Immature natural killer cell (primary cell): Measurements from ENCODE around the gene RO60. TPM values are rescaled to one million over a fixed set of nuclear protein-coding genes. Genes with fewer than 3 reads are reported as not detected.

ENCODE experiments used
- DNase-seq, 3 donors: peaks; one replicate each; pipeline ENCODE4 v3.0.0; 2022; ENCODE audit warnings: mixed read lengths in 1 of 3
- H3K27ac Mint-ChIP-seq, 6 donors: one replicate each; pipeline ENCODE4 v1.8.0; 2020; ENCODE audit warnings: mixed read lengths in 6 of 6, mild to moderate bottlenecking in 5 of 6, inconsistent platforms in 4 of 6, moderate library complexity in 3 of 6
- H3K27me3 Mint-ChIP-seq, 3 donors: one replicate each; pipeline ENCODE4 v1.8.0; 2020 to 2021; ENCODE audit warnings: low read depth in 3 of 3, mild to moderate bottlenecking in 3 of 3, mixed read lengths in 3 of 3, moderate library complexity in 3 of 3, inconsistent platforms in 1 of 3
- H3K36me3 Mint-ChIP-seq, 3 donors: one replicate each; pipeline ENCODE4 v1.8.0; 2020; ENCODE audit warnings: mixed read lengths in 3 of 3, inconsistent platforms in 2 of 3, mild to moderate bottlenecking in 2 of 3
- H3K4me1 Mint-ChIP-seq, 2 donors: one replicate each; pipeline ENCODE4 v1.8.0; 2020; ENCODE audit warnings: inconsistent platforms in 2 of 2, mild to moderate bottlenecking in 2 of 2, mixed read lengths in 2 of 2, moderate library complexity in 1 of 2
- H3K4me3 Mint-ChIP-seq, 5 donors: one replicate each; pipeline ENCODE4 v1.8.0; 2020; ENCODE audit warnings: mild to moderate bottlenecking in 5 of 5, mixed read lengths in 5 of 5, inconsistent platforms in 3 of 5, moderate library complexity in 3 of 5
- H3K9me3 Mint-ChIP-seq, 6 donors: one replicate each; pipeline ENCODE4 v1.8.0; 2020; ENCODE audit warnings: mild to moderate bottlenecking in 6 of 6, mixed read lengths in 6 of 6, inconsistent platforms in 4 of 6, moderate library complexity in 3 of 6
- polyA plus RNA-seq, 3 donors: library from polyadenylated mRNA; unstranded; fragments of 300-500 nt; fragmentation: Illumina TruSeq; gene quantifications; one replicate each; pipeline ENCODE4 v1.2.3, GENCODE V29; 2021

RO60 gene
- polyA plus RNA-seq, 3 donors from 2014 or later: 105 to 151 (median 149) TPM

DNA sequence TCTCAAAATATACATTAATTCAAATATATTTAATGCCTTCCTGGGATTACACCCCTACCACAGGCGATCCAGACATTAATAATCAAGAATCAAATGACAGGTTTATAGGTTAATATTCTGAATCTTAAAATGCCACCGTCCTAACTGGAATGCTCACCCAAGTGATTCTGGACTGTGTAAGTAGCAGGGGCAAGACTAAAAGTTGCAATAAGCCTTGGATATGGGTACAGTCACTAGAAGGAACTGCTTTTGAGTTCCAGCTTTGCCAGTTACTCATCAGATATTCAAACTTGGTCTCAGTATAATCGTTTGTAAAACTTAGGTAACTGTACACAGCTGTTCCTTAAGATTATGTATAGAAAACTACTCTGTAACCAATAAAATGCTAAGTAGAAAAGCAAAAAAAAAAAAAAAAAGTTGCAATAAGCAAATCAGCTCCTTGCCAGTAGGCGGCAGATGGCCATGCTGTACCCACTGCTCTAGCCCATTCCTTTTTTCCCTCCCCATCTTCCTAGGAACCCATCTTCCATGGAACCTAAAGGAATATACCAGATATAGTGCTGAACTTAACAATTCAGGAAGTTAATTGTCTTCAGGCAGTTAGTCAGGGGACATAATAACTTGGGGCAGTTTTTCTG is 10.5 kb downstream of the RO60 start:
- peaks cover 0 to 3% (median 0%) of the 10 kb centered on the region in 3 donors for H3K36me3 Mint-ChIP-seq
- no peaks in the 10 kb centered on the region for H3K9me3 Mint-ChIP-seq
- DNase-seq: peak; percentile 8 to 25 (median 22)
- peaks cover 0 to 2% (median 0%) of the 10 kb centered on the region in 3 donors for H3K27me3 Mint-ChIP-seq
- H3K4me3 Mint-ChIP-seq: peak overlapping the region; percentile 54 to 86 (median 73)
- peaks cover 50 to 79% of the 10 kb centered on the region in 2 donors for H3K4me1 Mint-ChIP-seq
- peak overlapping the region; percentile 88 to 96 (median 92) for H3K27ac Mint-ChIP-seq

DNA sequence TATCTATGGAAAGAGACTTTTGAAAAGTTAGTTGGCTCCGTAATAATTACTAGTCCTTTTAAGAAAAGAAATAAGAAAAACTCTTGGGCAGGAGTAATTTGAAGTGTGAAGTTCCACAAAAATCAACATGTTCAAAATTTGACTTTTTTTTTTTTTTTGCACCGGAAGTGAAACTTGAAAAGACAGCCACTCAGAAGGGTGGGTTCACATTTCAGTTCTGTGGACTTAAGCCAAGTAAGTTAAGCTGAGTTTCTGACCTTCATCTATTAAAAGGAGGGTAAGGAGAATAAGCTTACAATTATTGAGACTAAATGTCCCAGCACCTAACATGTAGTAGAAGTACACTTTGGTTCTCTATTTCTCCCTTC is 11.0 kb downstream of the RO60 start:
- H3K36me3 Mint-ChIP-seq: peaks cover 0 to 3% (median 0%) of the 10 kb centered on the region in 3 donors
- peak overlapping the region; percentile 88 to 96 (median 92) for H3K27ac Mint-ChIP-seq
- DNase-seq: peak; percentile 17 to 31 (median 19)
- H3K27me3 Mint-ChIP-seq: peaks cover 0 to 2% (median 0%) of the 10 kb centered on the region in 3 donors
- H3K4me3 Mint-ChIP-seq: peak overlapping the region; percentile 54 to 86 (median 73)
- H3K4me1 Mint-ChIP-seq: peaks cover 47 to 79% of the 10 kb centered on the region in 2 donors
- H3K9me3 Mint-ChIP-seq: no peaks in the 10 kb centered on the region

DNA sequence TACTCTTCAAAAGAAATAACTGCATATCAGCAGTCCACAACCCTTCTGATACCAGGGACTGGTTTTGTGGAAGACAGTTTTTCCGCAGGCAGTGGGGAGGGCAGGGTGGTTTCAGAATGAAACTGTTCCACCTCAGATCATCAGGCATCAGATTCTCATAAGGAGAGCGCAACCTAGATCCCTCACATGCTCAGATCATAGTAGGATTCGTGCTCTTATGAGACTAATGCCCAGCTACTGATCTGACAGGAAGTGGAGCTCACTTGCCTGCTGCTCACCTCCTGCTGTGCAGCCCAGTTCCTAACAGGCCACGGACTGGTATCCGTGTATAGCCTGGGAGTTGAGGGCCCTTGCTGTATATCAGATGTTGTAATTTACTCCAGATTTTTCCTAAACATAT is 11.5 kb downstream of the RO60 start:
- peak overlapping the region; percentile 86 to 95 (median 90) for H3K27ac Mint-ChIP-seq
- peak overlapping the region; percentile 44 to 81 (median 61) for H3K4me3 Mint-ChIP-seq
- H3K27me3 Mint-ChIP-seq: peaks cover 0 to 2% (median 0%) of the 10 kb centered on the region in 3 donors
- peaks cover 45 to 79% of the 10 kb centered on the region in 2 donors for H3K4me1 Mint-ChIP-seq
- peak in 2 of 3 donors; percentile 16 to 25 for DNase-seq
- H3K9me3 Mint-ChIP-seq: no peaks in the 10 kb centered on the region
- H3K36me3 Mint-ChIP-seq: peaks cover 0 to 3% (median 0%) of the 10 kb centered on the region in 3 donors

DNA sequence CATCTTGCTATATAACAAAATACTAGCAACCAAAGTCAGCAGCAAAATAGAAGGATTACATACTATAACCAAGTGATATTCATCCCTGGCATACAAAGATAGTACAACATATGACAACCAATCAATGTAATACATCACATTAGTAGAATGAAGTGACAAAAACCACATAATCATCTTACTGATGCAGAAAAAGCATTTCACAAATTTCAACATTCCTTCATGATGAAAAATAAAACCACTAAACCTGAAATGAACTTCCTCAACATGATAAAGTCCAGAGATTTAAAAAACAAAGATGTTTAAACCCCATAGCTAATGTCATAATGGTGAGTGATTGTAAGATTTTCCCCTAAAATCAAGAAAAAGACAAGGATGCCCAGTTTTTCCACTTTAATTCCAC is 18.6 kb downstream of the RO60 start:
- Mint-ChIP-seq H3K4me1 (peaks cover 6 to 40% of the 10 kb centered on the region in 2 donors), H3K4me3 (no peak overlapping the region), H3K36me3 (peaks cover 30 to 39% (median 33%) of the 10 kb centered on the region in 3 donors), H3K9me3 (no peaks in the 10 kb centered on the region), H3K27me3 (no peaks in the 10 kb centered on the region), H3K27ac (peak overlapping the region in 3 of 6 donors; percentile 4 to 24 (median 14))
- no peak for DNase-seq

DNA sequence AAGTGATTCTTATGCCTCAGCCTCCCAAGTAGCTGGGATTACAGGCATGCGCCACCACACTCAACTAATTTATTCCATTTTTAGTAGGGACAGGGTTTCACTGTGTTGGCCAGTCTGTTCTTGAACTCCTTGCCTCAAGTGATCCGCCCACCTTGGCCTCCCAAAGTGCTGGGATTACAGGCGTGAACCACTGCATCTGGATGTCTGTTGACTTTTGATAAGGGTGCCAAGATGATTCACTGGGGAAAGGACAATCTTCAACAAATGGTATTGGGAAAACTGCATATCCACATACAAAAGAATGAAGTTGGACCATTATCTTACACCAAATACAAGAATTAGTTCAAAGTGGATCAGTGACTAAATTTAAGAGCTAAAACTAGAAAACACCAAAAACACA is 19.8 kb downstream of the RO60 start:
- no peaks in the 10 kb centered on the region for H3K27me3 Mint-ChIP-seq
- no peaks in the 10 kb centered on the region for H3K9me3 Mint-ChIP-seq
- H3K4me3 Mint-ChIP-seq: no peak overlapping the region
- DNase-seq: no peak
- peaks cover 30 to 39% (median 35%) of the 10 kb centered on the region in 3 donors for H3K36me3 Mint-ChIP-seq
- H3K27ac Mint-ChIP-seq: peak overlapping the region in 1 of 6 donors; percentile 8
- H3K4me1 Mint-ChIP-seq: peaks cover 6 to 38% of the 10 kb centered on the region in 2 donors

DNA sequence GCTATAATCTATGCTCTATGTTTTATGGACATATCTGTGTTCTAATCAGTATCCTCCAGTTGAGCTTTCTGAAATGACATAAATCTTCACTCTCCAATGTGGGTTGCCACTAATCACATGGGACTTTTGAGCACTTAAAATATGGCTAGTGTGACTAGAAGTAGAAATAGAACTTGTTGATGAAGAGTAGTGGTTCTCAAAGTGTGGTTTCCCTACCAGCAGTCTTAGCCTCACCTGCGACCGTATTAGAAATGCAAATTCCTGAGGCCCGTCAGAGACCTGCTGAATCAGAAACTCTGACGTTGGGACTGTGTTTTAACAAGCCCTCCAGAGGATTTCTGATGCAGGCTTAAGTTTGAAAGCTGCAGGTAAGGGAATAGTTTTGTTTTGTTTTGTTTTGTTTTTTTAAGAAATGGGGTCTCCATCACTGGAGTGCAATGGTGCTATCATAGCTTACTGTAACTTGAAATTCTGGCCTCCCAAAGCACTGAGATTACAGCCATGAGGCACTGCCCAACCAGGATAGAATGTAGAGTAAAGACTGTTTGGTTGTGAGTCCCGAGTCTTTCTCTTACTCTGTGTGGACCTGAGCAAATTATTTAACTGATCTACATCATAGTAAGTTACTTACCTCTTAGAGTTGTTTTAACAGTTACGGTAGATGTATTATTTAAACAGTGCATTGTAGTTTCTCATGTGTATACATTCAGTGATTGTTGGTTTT is 24.1 kb downstream of the RO60 start:
- Mint-ChIP-seq H3K9me3 (no peaks in the 10 kb centered on the region), H3K36me3 (peaks cover 14 to 33% (median 31%) of the 10 kb centered on the region in 3 donors), H3K4me3 (no peak overlapping the region), H3K27me3 (no peaks in the 10 kb centered on the region), H3K27ac (no peak overlapping the region), H3K4me1 (peaks cover 0 to 8% of the 10 kb centered on the region in 2 donors)
- DNase-seq: no peak

DNA sequence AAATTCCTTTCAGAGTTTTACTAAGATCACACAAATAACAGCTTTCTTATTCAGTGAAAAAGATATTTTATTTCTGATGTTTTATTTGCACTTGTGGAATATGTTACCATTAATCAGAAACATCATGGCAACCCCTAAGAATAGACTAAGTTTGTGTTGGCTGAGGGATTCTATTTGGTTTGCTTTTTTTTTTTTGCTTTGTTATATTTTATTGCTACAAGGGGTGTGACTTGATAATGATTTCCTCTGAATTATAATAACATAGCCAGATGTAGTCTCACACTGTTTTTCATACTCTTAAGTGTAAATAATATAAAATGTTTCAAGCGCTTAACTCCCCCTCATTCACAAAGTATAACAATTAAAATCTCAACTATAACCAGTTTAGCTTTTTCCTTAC is 25.9 kb downstream of the RO60 start:
- Mint-ChIP-seq H3K27me3 (no peaks in the 10 kb centered on the region), H3K9me3 (no peaks in the 10 kb centered on the region), H3K27ac (no peak overlapping the region), H3K4me1 (peaks cover 0 to 5% of the 10 kb centered on the region in 2 donors), H3K4me3 (no peak overlapping the region), H3K36me3 (peaks cover 9 to 24% (median 21%) of the 10 kb centered on the region in 3 donors)
- no peak for DNase-seq

DNA sequence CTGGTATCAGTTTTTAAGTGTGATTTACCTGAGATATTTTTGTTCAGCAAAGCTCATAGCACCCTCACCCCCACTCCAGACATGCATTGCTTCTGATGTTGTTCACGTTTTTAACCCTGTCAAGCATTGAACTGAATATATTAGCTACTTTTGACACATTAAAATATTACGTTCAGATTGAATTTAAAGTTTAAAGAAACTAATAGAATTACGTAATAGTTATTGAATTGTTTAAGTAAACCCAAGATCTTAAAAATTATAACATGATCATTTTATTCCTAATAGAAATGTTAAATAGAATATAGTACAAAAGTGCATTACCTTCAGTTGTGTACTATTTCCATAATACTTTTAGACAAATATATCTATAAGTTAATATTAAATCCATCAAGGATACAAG is 26.9 kb downstream of the RO60 start:
- Mint-ChIP-seq H3K27me3 (no peaks in the 10 kb centered on the region), H3K4me1 (peaks cover 0 to 5% of the 10 kb centered on the region in 2 donors), H3K36me3 (peaks cover 5 to 20% (median 18%) of the 10 kb centered on the region in 3 donors), H3K9me3 (no peaks in the 10 kb centered on the region), H3K4me3 (no peak overlapping the region), H3K27ac (no peak overlapping the region)
- no peak for DNase-seq

DNA sequence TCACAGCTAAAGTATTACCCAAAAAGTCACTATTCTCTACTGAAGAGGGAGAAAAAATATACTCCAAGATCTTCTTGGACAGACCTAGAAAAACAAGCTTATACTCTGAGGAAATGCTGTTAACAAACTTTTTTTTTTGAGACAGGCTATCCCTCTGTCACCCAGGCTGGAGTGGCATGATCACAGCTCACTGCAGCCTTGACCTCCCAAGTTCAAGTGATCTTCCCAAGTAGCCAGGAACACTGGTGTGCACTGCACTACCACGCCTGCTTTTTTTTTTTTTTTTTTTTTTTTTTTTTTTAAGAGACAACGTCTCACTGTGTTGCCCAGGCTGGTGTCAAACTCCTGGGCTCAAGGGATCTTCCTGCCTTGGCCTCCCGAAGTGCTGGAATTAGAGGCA is 28.5 kb downstream of the RO60 start:
- no peak for DNase-seq
- H3K4me3 Mint-ChIP-seq: no peak overlapping the region
- H3K9me3 Mint-ChIP-seq: no peaks in the 10 kb centered on the region
- peaks cover 0 to 10% (median 9%) of the 10 kb centered on the region in 3 donors for H3K36me3 Mint-ChIP-seq
- H3K27me3 Mint-ChIP-seq: no peaks in the 10 kb centered on the region
- H3K4me1 Mint-ChIP-seq: peaks cover 0 to 5% of the 10 kb centered on the region in 2 donors
- H3K27ac Mint-ChIP-seq: peak overlapping the region in 1 of 6 donors; percentile 57

DNA sequence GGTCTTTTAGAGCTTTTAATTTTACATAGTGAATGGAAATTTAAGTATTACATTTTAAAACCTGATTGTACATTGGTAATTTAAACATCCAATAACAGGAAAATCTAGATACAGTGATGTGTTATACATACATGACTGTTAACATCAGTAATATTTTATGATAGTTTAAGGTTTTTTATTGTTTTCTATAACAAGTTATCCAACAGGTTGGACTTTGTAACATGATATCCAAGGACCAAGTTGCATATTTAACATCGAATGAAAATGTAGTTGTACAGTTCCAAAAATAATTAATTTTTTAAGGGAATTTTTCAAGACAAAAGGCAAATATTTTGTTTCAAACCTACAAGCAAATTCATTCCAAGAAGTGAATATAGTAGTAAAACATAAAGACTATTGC is 31.5 kb downstream of the RO60 start:
- H3K4me1 Mint-ChIP-seq: no peaks in the 10 kb centered on the region
- H3K4me3 Mint-ChIP-seq: no peak overlapping the region
- H3K27me3 Mint-ChIP-seq: no peaks in the 10 kb centered on the region
- H3K36me3 Mint-ChIP-seq: peaks cover 0 to 6% (median 3%) of the 10 kb centered on the region in 3 donors
- peak overlapping the region in 1 of 6 donors; percentile 1 for H3K27ac Mint-ChIP-seq
- no peak for DNase-seq
- H3K9me3 Mint-ChIP-seq: no peaks in the 10 kb centered on the region

DNA sequence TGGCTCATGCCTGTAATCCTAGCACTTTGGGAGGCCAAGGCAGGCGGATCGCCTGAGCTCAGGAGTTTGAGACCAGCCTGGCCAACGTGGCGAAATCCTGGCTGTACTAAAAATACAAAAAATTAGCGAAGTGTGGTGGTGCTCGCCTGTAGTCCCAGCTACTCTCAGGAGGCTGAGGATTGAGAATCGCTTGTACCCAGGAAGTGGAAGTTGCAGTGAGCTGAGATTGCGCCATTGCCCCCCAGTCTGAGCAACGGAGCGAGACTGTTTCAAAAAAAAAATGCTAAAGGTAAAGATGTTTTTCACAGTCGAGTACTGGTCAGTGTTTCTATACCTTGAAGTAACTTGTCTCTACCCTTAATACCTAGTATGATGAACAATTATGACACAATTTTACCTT is 34.7 kb downstream of the RO60 start:
- H3K9me3 Mint-ChIP-seq: no peaks in the 10 kb centered on the region
- no peak overlapping the region for H3K4me3 Mint-ChIP-seq
- H3K27me3 Mint-ChIP-seq: no peaks in the 10 kb centered on the region
- peaks cover 0 to 25% (median 11%) of the 10 kb centered on the region in 3 donors for H3K36me3 Mint-ChIP-seq
- DNase-seq: no peak
- no peaks in the 10 kb centered on the region for H3K4me1 Mint-ChIP-seq
- no peak overlapping the region for H3K27ac Mint-ChIP-seq

DNA sequence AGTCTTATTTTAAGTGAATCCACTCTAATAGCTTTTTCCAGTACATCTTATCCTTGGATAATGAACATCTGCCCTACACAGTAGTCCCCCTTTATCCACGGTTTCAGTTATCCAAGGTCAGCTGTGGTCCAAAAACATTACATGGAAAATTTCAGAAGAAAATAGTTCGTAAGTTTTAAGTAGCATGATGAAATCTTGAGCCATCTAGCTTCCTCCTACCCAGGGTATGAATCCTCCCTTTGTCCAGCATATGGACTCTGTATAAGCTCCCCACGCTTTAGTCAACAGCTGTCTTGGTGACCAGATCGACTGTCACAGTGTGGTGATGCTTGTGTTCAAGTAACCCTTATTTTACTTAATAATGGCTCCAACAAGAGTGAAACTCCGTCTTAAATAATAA is 43.2 kb downstream of the RO60 start:
- H3K4me1 Mint-ChIP-seq: peaks cover 22 to 26% of the 10 kb centered on the region in 2 donors
- no peak for DNase-seq
- H3K4me3 Mint-ChIP-seq: no peak overlapping the region
- H3K36me3 Mint-ChIP-seq: peaks cover 0 to 11% (median 3%) of the 10 kb centered on the region in 3 donors
- peaks cover 0 to 5% (median 2%) of the 10 kb centered on the region in 3 donors for H3K27me3 Mint-ChIP-seq
- H3K27ac Mint-ChIP-seq: no peak overlapping the region
- H3K9me3 Mint-ChIP-seq: no peaks in the 10 kb centered on the region

DNA sequence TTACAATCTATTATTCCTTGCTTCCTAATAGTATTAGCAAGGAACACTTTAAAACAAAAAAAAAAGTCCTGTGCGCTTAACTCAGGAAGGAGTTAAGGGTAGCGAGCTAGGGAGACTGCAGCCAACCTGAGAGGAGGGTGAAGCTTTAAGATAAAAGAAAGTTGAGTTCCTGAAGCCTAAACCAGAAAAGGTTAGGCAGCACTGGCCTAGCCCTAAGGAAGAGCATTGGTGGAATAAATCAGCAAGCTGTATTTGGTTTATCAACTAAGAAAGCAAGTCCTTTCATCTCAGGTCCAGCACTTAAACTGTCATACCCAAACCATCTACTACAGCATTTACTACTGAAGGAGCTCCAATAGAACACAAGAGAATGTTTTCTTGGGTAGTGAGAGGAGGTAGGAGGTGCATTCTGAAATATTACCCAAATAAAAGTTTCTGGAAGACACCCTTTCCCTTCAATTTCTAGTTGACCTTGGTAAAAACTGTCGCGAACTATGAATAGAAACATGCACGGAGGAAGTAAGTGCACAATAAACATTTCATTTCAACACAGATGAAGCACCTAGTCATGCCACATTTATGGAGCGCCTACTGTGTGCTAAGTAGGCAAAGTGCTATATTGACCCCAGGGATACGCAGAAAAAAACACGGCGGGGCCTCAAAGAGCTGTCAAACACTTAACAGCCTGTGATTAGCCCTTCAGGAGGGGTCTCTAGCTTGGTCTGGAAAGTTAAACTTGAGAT is 44.5 kb downstream of the RO60 start:
- H3K4me1 Mint-ChIP-seq: peaks cover 22 to 26% of the 10 kb centered on the region in 2 donors
- DNase-seq: no peak
- H3K4me3 Mint-ChIP-seq: peak overlapping the region; percentile 90 to 98 (median 96)
- peak overlapping the region; percentile 83 to 93 (median 88) for H3K27ac Mint-ChIP-seq
- H3K27me3 Mint-ChIP-seq: peaks cover 0 to 7% (median 2%) of the 10 kb centered on the region in 3 donors
- H3K36me3 Mint-ChIP-seq: peaks cover 0 to 8% (median 1%) of the 10 kb centered on the region in 3 donors
- H3K9me3 Mint-ChIP-seq: no peaks in the 10 kb centered on the region
